Common myeloid progenitor, CD34-positive (primary cell): Measurements from ENCODE around the gene AGPAT2.

Experiments used
- CTCF ChIA-PET: fragments of 350-600 bp; sonication (Branson Sonifier 250); formaldehyde crosslinking; loops from one replicate; lab custom pipeline; 2021; ENCODE audit warnings: antibody characterized with exemption; lab: Charles Lee
- POLR2A ChIA-PET: fragments of 350-600 bp; sonication (Branson Sonifier 250); formaldehyde crosslinking; loops from one replicate; lab custom pipeline; 2021; ENCODE audit warnings: antibody characterized with exemption; lab: Charles Lee
- DNase-seq, 3 donors: peaks; one replicate each; pipeline versions ENCODE4 v3.0.0 to v3.0.0-alpha.2; 2013
- H3K27ac ChIP-seq, 2 experiments: 1 replicate in 1 of 2; 2 replicates in 1 of 2; pipeline ENCODE4 v1.7.0; 2013; ENCODE audit warnings: inconsistent platforms in 2 of 2, low read length in 2 of 2, mild to moderate bottlenecking in 2 of 2, low read depth in 1 of 2, moderate library complexity in 1 of 2; ENCODE audit not compliant: severe bottlenecking in 2 of 2, insufficient read depth in 1 of 2, poor library complexity in 1 of 2
- H3K27me3 ChIP-seq, 5 experiments: replicated peaks in 2 of 5; 1 replicate in 3 of 5; 2 replicates in 2 of 5; pipeline versions ENCODE4 v1.6.1 to v1.7.0; 2013; ENCODE audit warnings: low read length in 4 of 5, mild to moderate bottlenecking in 2 of 5, moderate library complexity in 2 of 5, inconsistent platforms in 1 of 5; ENCODE audit not compliant: insufficient read depth in 5 of 5, control insufficient read depth in 4 of 5
- H3K36me3 ChIP-seq, 4 experiments: 1 replicate in 2 of 4; 2 replicates in 2 of 4; pipeline versions ENCODE4 v1.6.1 to v1.7.0; 2013; ENCODE audit warnings: low read length in 3 of 4, control low read depth in 1 of 4, mild to moderate bottlenecking in 1 of 4; ENCODE audit not compliant: control insufficient read depth in 4 of 4, insufficient read depth in 4 of 4
- H3K4me1 ChIP-seq, 4 experiments: 1 replicate in 3 of 4; 2 replicates in 1 of 4; pipeline versions ENCODE4 v1.6.1 to v1.7.1; 2013; ENCODE audit warnings: low read length in 3 of 4, mild to moderate bottlenecking in 3 of 4, control low read depth in 1 of 4, inconsistent platforms in 1 of 4, moderate library complexity in 1 of 4; ENCODE audit not compliant: control insufficient read depth in 4 of 4, insufficient read depth in 4 of 4; ENCODE audit errors: control extremely low read depth in 1 of 4
- H3K4me3 ChIP-seq, 7 experiments: 1 replicate in 4 of 7; 2 replicates in 3 of 7; pipeline versions ENCODE4 v1.5.1 to v1.7.0; 2013; ENCODE audit warnings: mild to moderate bottlenecking in 7 of 7, low read length in 6 of 7, moderate library complexity in 6 of 7, inconsistent platforms in 2 of 7, low read depth in 2 of 7, control low read depth in 1 of 7; ENCODE audit not compliant: insufficient read depth in 4 of 7, control insufficient read depth in 1 of 7; ENCODE audit errors: extremely low read depth in 1 of 7
- H3K9me3 ChIP-seq, 5 experiments: 1 replicate in 4 of 5; 2 replicates in 1 of 5; pipeline versions ENCODE4 v1.6.1 to v1.7.1; 2013; ENCODE audit warnings: low read length in 4 of 5, mild to moderate bottlenecking in 2 of 5, inconsistent platforms in 1 of 5, low read depth in 1 of 5, moderate library complexity in 1 of 5; ENCODE audit not compliant: control insufficient read depth in 4 of 5, insufficient read depth in 2 of 5; ENCODE audit errors: control extremely low read depth in 1 of 5
- WGBS: methylation state at CpG from one replicate; pipeline ENCODE4 v1.1.5; 2013; ENCODE audit not compliant: insufficient coverage; 5-methylcytosine and 5-hydroxymethylcytosine counted together

Gene AGPAT2

GRCh38 chr9:136668983-136669790 lies 18.1 kb downstream of the AGPAT2 start:
- CTCF ChIA-PET, result interaction anchor here (0.9 to 2.2 kb wide), 6 partner anchors 9 to 60 kb away, joined by 3 to 6 read pairs (median 4); partner anchors contain the start of gene AGPAT2
- peak overlapping the region in 2 of 7 experiments; percentile 19 for H3K4me3 ChIP-seq

GRCh38 chr9:136667940-136668760 lies 19.1 kb downstream of the AGPAT2 start:
- H3K27ac ChIP-seq, result no peak overlapping the region
- H3K9me3 ChIP-seq, result no peaks in the 10 kb centered on the region
- H3K4me1 ChIP-seq, result peaks cover 0 to 70% (median 62%) of the 10 kb centered on the region in 4 experiments
- DNase-seq, result peak in 2 of 3 donors; percentile 55 to 64
- WGBS, result 54% methylated on average over 33 of the region's 40 CpGs
- peaks cover 0 to 56% (median 40%) of the 10 kb centered on the region in 4 experiments for H3K36me3 ChIP-seq
- CTCF ChIA-PET, result interaction anchor here (0.9 to 2.2 kb wide), 8 partner anchors 10 to 59 kb away, joined by 3 to 9 read pairs (median 5); partner anchors contain the start of gene AGPAT2
- peak overlapping the region in 3 of 7 experiments; percentile 22 to 94 (median 52) for H3K4me3 ChIP-seq
- POLR2A ChIA-PET, result interaction anchor here (0.8 to 5.9 kb wide), 5 partner anchors 12 to 503 kb away, joined by 3 to 48 read pairs (median 11); no protein-coding TSS in a partner anchor
- H3K27me3 ChIP-seq, result no peaks in the 10 kb centered on the region

More at GRCh38 chr9:136668983-136669790, 18.1 kb downstream of the AGPAT2 start:
- peaks cover 0 to 64% (median 41%) of the 10 kb centered on the region in 4 experiments for H3K36me3 ChIP-seq
- H3K9me3 ChIP-seq, result no peaks in the 10 kb centered on the region
- WGBS, result 78% methylated on average over 17 of the region's 23 CpGs
- POLR2A ChIA-PET, result interaction anchor here (0.9 to 5.9 kb wide), 5 partner anchors 8 to 501 kb away, joined by 3 to 48 read pairs (median 3); no protein-coding TSS in a partner anchor
- H3K4me1 ChIP-seq, result peaks cover 0 to 70% (median 57%) of the 10 kb centered on the region in 4 experiments
- H3K27me3 ChIP-seq, result no peaks in the 10 kb centered on the region
- H3K27ac ChIP-seq, result no peak overlapping the region
- DNase-seq, result peak in 1 of 3 donors; percentile 47

GRCh38 chr9:136667214-136667939 lies 19.9 kb downstream of the AGPAT2 start:
- no peaks in the 10 kb centered on the region for H3K9me3 ChIP-seq
- peaks cover 0 to 50% (median 37%) of the 10 kb centered on the region in 4 experiments for H3K36me3 ChIP-seq
- H3K27ac ChIP-seq, result no peak overlapping the region
- DNase-seq, result peak in 1 of 3 donors; percentile 28
- ChIA-PET CTCF (interaction anchor here (0.8 to 1.9 kb wide), 10 partner anchors 9 to 61 kb away, joined by 3 to 9 read pairs (median 4); no protein-coding TSS in a partner anchor), POLR2A (interaction anchor here (0.6 to 5.9 kb wide), 6 partner anchors 11 to 46 kb away, joined by 3 to 48 read pairs (median 8); no protein-coding TSS in a partner anchor)
- no peaks in the 10 kb centered on the region for H3K27me3 ChIP-seq
- WGBS, result 58% methylated on average over 18 of the region's 21 CpGs
- H3K4me1 ChIP-seq, result peaks cover 0 to 78% (median 69%) of the 10 kb centered on the region in 4 experiments
- peak overlapping the region in 4 of 7 experiments; percentile 52 to 94 (median 74) for H3K4me3 ChIP-seq

GRCh38 chr9:136666372-136667213 lies 20.7 kb downstream of the AGPAT2 start:
- Histone ChIP-seq H3K27ac (peak overlapping the region in 1 of 2 experiments; percentile 25), H3K9me3 (no peaks in the 10 kb centered on the region), H3K36me3 (peaks cover 0 to 44% (median 34%) of the 10 kb centered on the region in 4 experiments), H3K4me1 (peaks cover 0 to 85% (median 77%) of the 10 kb centered on the region in 4 experiments), H3K27me3 (no peaks in the 10 kb centered on the region), H3K4me3 (peak overlapping the region in 5 of 7 experiments; percentile 33 to 94 (median 57))
- CTCF ChIA-PET, result interaction anchor here (0.7 to 12.1 kb wide), 14 partner anchors 10 to 62 kb away, joined by 3 to 194 read pairs (median 4); no protein-coding TSS in a partner anchor
- POLR2A ChIA-PET, result interaction anchor here (0.6 to 11.6 kb wide), 7 partner anchors 11 to 120 kb away, joined by 3 to 406 read pairs (median 11); no protein-coding TSS in a partner anchor
- peak in 1 of 3 donors; percentile 32 for DNase-seq
- 11% methylated on average over 27 of the region's 35 CpGs for WGBS

GRCh38 chr9:136665704-136666371 lies 21.4 kb downstream of the AGPAT2 start:
- POLR2A ChIA-PET, result interaction anchor here (0.5 to 11.6 kb wide), 5 partner anchors 10 to 659 kb away, joined by 3 to 406 read pairs (median 5); no protein-coding TSS in a partner anchor
- no peaks in the 10 kb centered on the region for H3K27me3 ChIP-seq
- H3K4me1 ChIP-seq, result peaks cover 0 to 93% (median 84%) of the 10 kb centered on the region in 4 experiments
- WGBS, result under 1% methylated on average over 75 of the region's 109 CpGs
- peak overlapping the region in 6 of 7 experiments; percentile 23 to 94 (median 75) for H3K4me3 ChIP-seq
- CTCF ChIA-PET, result interaction anchor here (1.1 to 12.1 kb wide), 10 partner anchors 9 to 177 kb away, joined by 3 to 194 read pairs (median 5); no protein-coding TSS in a partner anchor
- peaks cover 0 to 42% (median 30%) of the 10 kb centered on the region in 4 experiments for H3K36me3 ChIP-seq
- DNase-seq, result peak in 2 of 3 donors; percentile 61 to 68
- H3K27ac ChIP-seq, result peak overlapping the region in 1 of 2 experiments; percentile 25
- no peaks in the 10 kb centered on the region for H3K9me3 ChIP-seq
